ENCODE results near the gene FOXO1.

The FOXO1 gene

GRCh38 chr13:40566811-40567210 is 99.6 kb downstream of the FOXO1 start:
- no peak for TF ChIP-seq CTCF (IDR thresholded peaks at IDR 0.05; ENCODE audit: insufficient read depth, low read depth, low read length, missing control alignments)
- no peak for DNase-seq (ENCODE audit: low read depth)
- no peak overlapping the region for H3K4me3 ChIP-seq (ENCODE audit: low read length)

GRCh38 chr13:40565282-40566148 is 100.9 kb downstream of the FOXO1 start:
- no peak for TF ChIP-seq CTCF (IDR thresholded peaks at IDR 0.05; ENCODE audit: insufficient read depth, low read depth, low read length, missing control alignments)
- DNase-seq (ENCODE audit: low read depth) = peak; percentile 39
- H3K4me3 ChIP-seq (ENCODE audit: low read length) = no peak overlapping the region

- no peak for DNase-seq (ENCODE audit: low read depth)
- peak; percentile 31 for TF ChIP-seq CTCF (IDR thresholded peaks at IDR 0.05; ENCODE audit: insufficient read depth, low read depth, low read length, missing control alignments)
- no peak overlapping the region for H3K4me3 ChIP-seq (ENCODE audit: low read length)
These were observed 102.0 kb downstream of the FOXO1 start for GRCh38 chr13:40564342-40565001.

GRCh38 chr13:40563350-40564125 is 102.9 kb downstream of the FOXO1 start:
- DNase-seq (ENCODE audit: low read depth) = no peak
- no peak overlapping the region for H3K4me3 ChIP-seq (ENCODE audit: low read length)
- TF ChIP-seq CTCF (IDR thresholded peaks at IDR 0.05; ENCODE audit: insufficient read depth, low read depth, low read length, missing control alignments) = no peak

- H3K4me3 ChIP-seq (ENCODE audit: low read length) = no peak overlapping the region
- TF ChIP-seq CTCF (IDR thresholded peaks at IDR 0.05; ENCODE audit: insufficient read depth, low read depth, low read length, missing control alignments) = no peak
- DNase-seq (ENCODE audit: low read depth) = no peak
These were observed 103.5 kb downstream of the FOXO1 start for GRCh38 chr13:40562975-40563349.

- no peak overlapping the region for H3K4me3 ChIP-seq (ENCODE audit: low read length)
- no peak for DNase-seq (ENCODE audit: low read depth)
- no peak for TF ChIP-seq CTCF (IDR thresholded peaks at IDR 0.05; ENCODE audit: insufficient read depth, low read depth, low read length, missing control alignments)
These were observed 106.5 kb downstream of the FOXO1 start for GRCh38 chr13:40559915-40560314.
